Measurements from ENCODE around the gene EPHB2.
A peak's percentile ranks its signal among the peaks of the same experiment; 100 is the strongest.
"Not testable (repeated sequence)": the region's sequence is repeated elsewhere in the genome, so short reads cannot be mapped to it uniquely, and the experiment has no call there.

The EPHB2 gene

GRCh38 chr1:22710701-22711049 is at the start of gene EPHB2:
TSS of gene EPHB2 (plus strand) at chr1:22710839. CDS start at chr1:22710983, 144 bp downstream.
- no peaks in the 10 kb centered on the region for H3K36me3 Mint-ChIP-seq (ENCODE audit: low read depth)
- H3K27ac Mint-ChIP-seq, result no peak within 1 kb of the TSS
- H3K4me1 Mint-ChIP-seq, result peaks cover 24% of the 10 kb centered on the region

GRCh38 chr1:22661880-22662279 is 48.8 kb upstream of the EPHB2 start:
- Mint-ChIP-seq H3K27me3 (ENCODE audit: low read depth, poor library complexity) (peaks cover 54% of the 10 kb centered on the region), H3K27ac (no peak overlapping the region), H3K9me3 (no peaks in the 10 kb centered on the region), H3K4me1 (peaks cover 5% of the 10 kb centered on the region), H3K36me3 (ENCODE audit: low read depth) (no peaks in the 10 kb centered on the region), H3K4me3 (no peak overlapping the region)
- no peak for DNase-seq
- no peak for TF ChIP-seq CTCF (IDR thresholded peaks at IDR 0.05)

More at GRCh38 chr1:22710701-22711049, at the start of gene EPHB2:
- DNase-seq, result peak; percentile 69
- Mint-ChIP-seq H3K27me3 (ENCODE audit: low read depth, poor library complexity) (peaks cover 67% of the 10 kb centered on the region), H3K4me3 (peak within 1 kb of the TSS; percentile 84), H3K9me3 (no peaks in the 10 kb centered on the region)
- TF ChIP-seq CTCF (IDR thresholded peaks at IDR 0.05), result no peak

GRCh38 chr1:22662318-22662717 is 48.3 kb upstream of the EPHB2 start:
- Mint-ChIP-seq H3K4me1 (peaks cover 5% of the 10 kb centered on the region), H3K27ac (no peak overlapping the region), H3K36me3 (ENCODE audit: low read depth) (no peaks in the 10 kb centered on the region), H3K27me3 (ENCODE audit: low read depth, poor library complexity) (peaks cover 52% of the 10 kb centered on the region), H3K4me3 (no peak overlapping the region), H3K9me3 (no peaks in the 10 kb centered on the region)
- DNase-seq, result no peak
- no peak for TF ChIP-seq CTCF (IDR thresholded peaks at IDR 0.05)

GRCh38 chr1:22662986-22663408 is 47.6 kb upstream of the EPHB2 start:
- H3K27ac Mint-ChIP-seq, result peak overlapping the region; percentile 77
- no peaks in the 10 kb centered on the region for H3K36me3 Mint-ChIP-seq (ENCODE audit: low read depth)
- H3K9me3 Mint-ChIP-seq, result no peaks in the 10 kb centered on the region
- DNase-seq, result no peak
- H3K27me3 Mint-ChIP-seq (ENCODE audit: low read depth, poor library complexity), result peaks cover 55% of the 10 kb centered on the region
- no peak overlapping the region for H3K4me3 Mint-ChIP-seq
- peaks cover 5% of the 10 kb centered on the region for H3K4me1 Mint-ChIP-seq
- TF ChIP-seq CTCF (IDR thresholded peaks at IDR 0.05), result no peak

GRCh38 chr1:22665752-22666151 is 44.9 kb upstream of the EPHB2 start:
- Mint-ChIP-seq H3K27me3 (ENCODE audit: low read depth, poor library complexity) (peaks cover 58% of the 10 kb centered on the region), H3K27ac (no peak overlapping the region), H3K36me3 (ENCODE audit: low read depth) (no peaks in the 10 kb centered on the region), H3K4me3 (no peak overlapping the region), H3K4me1 (peaks cover 5% of the 10 kb centered on the region), H3K9me3 (no peaks in the 10 kb centered on the region)
- TF ChIP-seq CTCF (IDR thresholded peaks at IDR 0.05), result peak; percentile 61
- peak; percentile 71 for DNase-seq

- no peaks in the 10 kb centered on the region for H3K9me3 Mint-ChIP-seq
- peaks cover 5% of the 10 kb centered on the region for H3K4me1 Mint-ChIP-seq
- TF ChIP-seq CTCF (IDR thresholded peaks at IDR 0.05), result no peak
- no peak overlapping the region for H3K4me3 Mint-ChIP-seq
- DNase-seq, result no peak
- no peaks in the 10 kb centered on the region for H3K36me3 Mint-ChIP-seq (ENCODE audit: low read depth)
- no peak overlapping the region for H3K27ac Mint-ChIP-seq
- H3K27me3 Mint-ChIP-seq (ENCODE audit: low read depth, poor library complexity), result peaks cover 52% of the 10 kb centered on the region
These were observed 44.2 kb upstream of the EPHB2 start for GRCh38 chr1:22666412-22666811.

GRCh38 chr1:22668840-22669239 is 41.8 kb upstream of the EPHB2 start:
- H3K27ac Mint-ChIP-seq; H3K36me3 Mint-ChIP-seq (ENCODE audit: low read depth); H3K9me3 Mint-ChIP-seq: not testable (repeated sequence)

More at GRCh38 chr1:22668840-22669239, 41.8 kb upstream of the EPHB2 start:
- not testable (repeated sequence) for H3K4me1 Mint-ChIP-seq, H3K4me3 Mint-ChIP-seq, DNase-seq
- peaks cover 53% of the 10 kb centered on the region for H3K27me3 Mint-ChIP-seq (ENCODE audit: low read depth, poor library complexity)

All from nephron progenitor cell (in vitro differentiated cells).